ENCODE results near the gene SNX2. TPM values are rescaled to one million over a fixed set of nuclear protein-coding genes. Genes with fewer than 3 reads are reported as not detected.
"Not testable (repeated sequence)": the region's sequence is repeated elsewhere in the genome, so short reads cannot be mapped to it uniquely, and the experiment has no call there.

Gene SNX2
- polyA plus RNA-seq, 4 donors, result 41.4 to 131 (median 52.5) TPM

- Histone ChIP-seq H3K27me3 (ENCODE audit: control insufficient read depth in 3 of 3, insufficient read depth in 3 of 3, low read length in 3 of 3) (no peaks in the 10 kb centered on the region), H3K4me3 (ENCODE audit: low read depth in 1 of 3, low read length in 3 of 3) (no peak overlapping the region), H3K9me3 (ENCODE audit: control insufficient read depth in 2 of 2, insufficient read depth in 1 of 2, low read depth in 1 of 2, low read length in 1 of 2) (peaks cover 0 to 5% of the 10 kb centered on the region in 2 donors), H3K36me3 (ENCODE audit: control insufficient read depth in 3 of 3, insufficient read depth in 2 of 3, low read depth in 1 of 3, low read length in 3 of 3) (no peaks in the 10 kb centered on the region), H3K4me1 (ENCODE audit: control insufficient read depth in 3 of 3, insufficient read depth in 2 of 3, low read depth in 1 of 3, low read length in 2 of 3) (no peaks in the 10 kb centered on the region), H3K27ac (ENCODE audit: low read depth in 1 of 3, low read length in 2 of 3) (peak overlapping the region in 1 of 3 donors; percentile 72)
- WGBS, 3 donors, result 52 to 68% (median 64%) methylated on average over 9 of the region's 9 CpGs
- FAIRE-seq (no peak), DNase-seq (peak in 1 of 2 donors; percentile 61)
These were observed 15.4 kb upstream of the SNX2 start for GRCh38 chr5:122759241-122760070.

- no peaks in the 10 kb centered on the region for H3K4me1 ChIP-seq (ENCODE audit: control insufficient read depth in 3 of 3, insufficient read depth in 2 of 3, low read depth in 1 of 3, low read length in 2 of 3)
- H3K27ac ChIP-seq (ENCODE audit: low read depth in 1 of 3, low read length in 2 of 3), result peak overlapping the region in 1 of 3 donors; percentile 26
- H3K9me3 ChIP-seq (ENCODE audit: control insufficient read depth in 2 of 2, insufficient read depth in 1 of 2, low read depth in 1 of 2, low read length in 1 of 2), result peaks cover 0 to 5% of the 10 kb centered on the region in 2 donors
- DNase-seq (no peak), FAIRE-seq (no peak)
- H3K4me3 ChIP-seq (ENCODE audit: low read depth in 1 of 3, low read length in 3 of 3), result no peak overlapping the region
- WGBS, 3 donors, result 82 to 95% (median 93%) methylated on average over 2 of the region's 2 CpGs
- H3K27me3 ChIP-seq (ENCODE audit: control insufficient read depth in 3 of 3, insufficient read depth in 3 of 3, low read length in 3 of 3), result no peaks in the 10 kb centered on the region
- H3K36me3 ChIP-seq (ENCODE audit: control insufficient read depth in 3 of 3, insufficient read depth in 2 of 3, low read depth in 1 of 3, low read length in 3 of 3), result no peaks in the 10 kb centered on the region
These were observed 14.6 kb upstream of the SNX2 start for GRCh38 chr5:122760236-122760635.

GRCh38 chr5:122761115-122761514 is 13.8 kb upstream of the SNX2 start:
- 15 to 33% (median 25%) methylated on average over 1 of the region's 1 CpG for WGBS, 3 donors

GRCh38 chr5:122761896-122762295 is 13.0 kb upstream of the SNX2 start:
- not testable (repeated sequence) for H3K9me3 ChIP-seq (ENCODE audit: control insufficient read depth in 2 of 2, insufficient read depth in 1 of 2, low read depth in 1 of 2, low read length in 1 of 2); DNase-seq; FAIRE-seq; H3K27ac ChIP-seq (ENCODE audit: low read depth in 1 of 3, low read length in 2 of 3); H3K36me3 ChIP-seq (ENCODE audit: control insufficient read depth in 3 of 3, insufficient read depth in 2 of 3, low read depth in 1 of 3, low read length in 3 of 3); H3K27me3 ChIP-seq (ENCODE audit: control insufficient read depth in 3 of 3, insufficient read depth in 3 of 3, low read length in 3 of 3); H3K4me1 ChIP-seq (ENCODE audit: control insufficient read depth in 3 of 3, insufficient read depth in 2 of 3, low read depth in 1 of 3, low read length in 2 of 3); H3K4me3 ChIP-seq (ENCODE audit: low read depth in 1 of 3, low read length in 3 of 3)
- WGBS, 3 donors, result 89 to 93% (median 91%) methylated on average over 5 of the region's 5 CpGs

More at GRCh38 chr5:122761115-122761514, 13.8 kb upstream of the SNX2 start:
- no peaks in the 10 kb centered on the region for H3K36me3 ChIP-seq (ENCODE audit: control insufficient read depth in 3 of 3, insufficient read depth in 2 of 3, low read depth in 1 of 3, low read length in 3 of 3)
- no peaks in the 10 kb centered on the region for H3K4me1 ChIP-seq (ENCODE audit: control insufficient read depth in 3 of 3, insufficient read depth in 2 of 3, low read depth in 1 of 3, low read length in 2 of 3)
- FAIRE-seq (no peak), DNase-seq (no peak)
- H3K27ac ChIP-seq (ENCODE audit: low read depth in 1 of 3, low read length in 2 of 3), result no peak overlapping the region
- peaks cover 0 to 5% of the 10 kb centered on the region in 2 donors for H3K9me3 ChIP-seq (ENCODE audit: control insufficient read depth in 2 of 2, insufficient read depth in 1 of 2, low read depth in 1 of 2, low read length in 1 of 2)
- H3K4me3 ChIP-seq (ENCODE audit: low read depth in 1 of 3, low read length in 3 of 3), result no peak overlapping the region
- no peaks in the 10 kb centered on the region for H3K27me3 ChIP-seq (ENCODE audit: control insufficient read depth in 3 of 3, insufficient read depth in 3 of 3, low read length in 3 of 3)

GRCh38 chr5:122766130-122766529 is 8.8 kb upstream of the SNX2 start:
- no peak for DNase-seq
- Histone ChIP-seq H3K4me1 (ENCODE audit: control insufficient read depth in 3 of 3, insufficient read depth in 2 of 3, low read depth in 1 of 3, low read length in 2 of 3) (no peaks in the 10 kb centered on the region), H3K27me3 (ENCODE audit: control insufficient read depth in 3 of 3, insufficient read depth in 3 of 3, low read length in 3 of 3) (peaks cover 0 to 3% (median 2%) of the 10 kb centered on the region in 3 donors), H3K4me3 (ENCODE audit: low read depth in 1 of 3, low read length in 3 of 3) (no peak overlapping the region), H3K27ac (ENCODE audit: low read depth in 1 of 3, low read length in 2 of 3) (no peak overlapping the region), H3K36me3 (ENCODE audit: control insufficient read depth in 3 of 3, insufficient read depth in 2 of 3, low read depth in 1 of 3, low read length in 3 of 3) (no peaks in the 10 kb centered on the region), H3K9me3 (ENCODE audit: control insufficient read depth in 2 of 2, insufficient read depth in 1 of 2, low read depth in 1 of 2, low read length in 1 of 2) (no peaks in the 10 kb centered on the region)
- no peak for FAIRE-seq

- H3K27me3 ChIP-seq (ENCODE audit: control insufficient read depth in 3 of 3, insufficient read depth in 3 of 3, low read length in 3 of 3), result peaks cover 0 to 3% (median 2%) of the 10 kb centered on the region in 3 donors
- no peak overlapping the region for H3K4me3 ChIP-seq (ENCODE audit: low read depth in 1 of 3, low read length in 3 of 3)
- H3K36me3 ChIP-seq (ENCODE audit: control insufficient read depth in 3 of 3, insufficient read depth in 2 of 3, low read depth in 1 of 3, low read length in 3 of 3), result no peaks in the 10 kb centered on the region
- H3K4me1 ChIP-seq (ENCODE audit: control insufficient read depth in 3 of 3, insufficient read depth in 2 of 3, low read depth in 1 of 3, low read length in 2 of 3), result peaks cover 0 to 2% (median 0%) of the 10 kb centered on the region in 3 donors
- DNase-seq, result no peak
- FAIRE-seq, result no peak
- WGBS, 3 donors, result 75 to 87% (median 87%) methylated on average over 3 of the region's 3 CpGs
- no peaks in the 10 kb centered on the region for H3K9me3 ChIP-seq (ENCODE audit: control insufficient read depth in 2 of 2, insufficient read depth in 1 of 2, low read depth in 1 of 2, low read length in 1 of 2)
- no peak overlapping the region for H3K27ac ChIP-seq (ENCODE audit: low read depth in 1 of 3, low read length in 2 of 3)
These were observed 4.4 kb upstream of the SNX2 start for GRCh38 chr5:122770477-122770876.

GRCh38 chr5:122772446-122772845 is 2.4 kb upstream of the SNX2 start:
- Histone ChIP-seq H3K9me3 (ENCODE audit: control insufficient read depth in 2 of 2, insufficient read depth in 1 of 2, low read depth in 1 of 2, low read length in 1 of 2) (no peaks in the 10 kb centered on the region), H3K36me3 (ENCODE audit: control insufficient read depth in 3 of 3, insufficient read depth in 2 of 3, low read depth in 1 of 3, low read length in 3 of 3) (no peaks in the 10 kb centered on the region), H3K4me3 (ENCODE audit: low read depth in 1 of 3, low read length in 3 of 3) (no peak overlapping the region), H3K27me3 (ENCODE audit: control insufficient read depth in 3 of 3, insufficient read depth in 3 of 3, low read length in 3 of 3) (peaks cover 0 to 3% (median 0%) of the 10 kb centered on the region in 3 donors), H3K27ac (ENCODE audit: low read depth in 1 of 3, low read length in 2 of 3) (no peak overlapping the region), H3K4me1 (ENCODE audit: control insufficient read depth in 3 of 3, insufficient read depth in 2 of 3, low read depth in 1 of 3, low read length in 2 of 3) (peaks cover 2 to 3% (median 3%) of the 10 kb centered on the region in 3 donors)
- FAIRE-seq, result no peak
- DNase-seq, result no peak
- WGBS, 3 donors, result 59 to 95% (median 78%) methylated on average over 1 of the region's 1 CpG

- DNase-seq, result peak in 1 of 2 donors; percentile 51
- FAIRE-seq, result no peak
- H3K27ac ChIP-seq (ENCODE audit: low read depth in 1 of 3, low read length in 2 of 3), result no peak overlapping the region
- no peak overlapping the region for H3K4me3 ChIP-seq (ENCODE audit: low read depth in 1 of 3, low read length in 3 of 3)
- H3K36me3 ChIP-seq (ENCODE audit: control insufficient read depth in 3 of 3, insufficient read depth in 2 of 3, low read depth in 1 of 3, low read length in 3 of 3), result peaks cover 0 to 2% (median 0%) of the 10 kb centered on the region in 3 donors
- H3K4me1 ChIP-seq (ENCODE audit: control insufficient read depth in 3 of 3, insufficient read depth in 2 of 3, low read depth in 1 of 3, low read length in 2 of 3), result peaks cover 2 to 3% (median 3%) of the 10 kb centered on the region in 3 donors
- H3K9me3 ChIP-seq (ENCODE audit: control insufficient read depth in 2 of 2, insufficient read depth in 1 of 2, low read depth in 1 of 2, low read length in 1 of 2), result no peaks in the 10 kb centered on the region
- peaks cover 0 to 3% (median 0%) of the 10 kb centered on the region in 3 donors for H3K27me3 ChIP-seq (ENCODE audit: control insufficient read depth in 3 of 3, insufficient read depth in 3 of 3, low read length in 3 of 3)
- WGBS, 3 donors, result 44 to 63% (median 49%) methylated on average over 3 of the region's 3 CpGs
These were observed 1.3 kb upstream of the SNX2 start for GRCh38 chr5:122773619-122774018.
